ENCODE data around the gene MUC5B.

The MUC5B gene

DNA sequence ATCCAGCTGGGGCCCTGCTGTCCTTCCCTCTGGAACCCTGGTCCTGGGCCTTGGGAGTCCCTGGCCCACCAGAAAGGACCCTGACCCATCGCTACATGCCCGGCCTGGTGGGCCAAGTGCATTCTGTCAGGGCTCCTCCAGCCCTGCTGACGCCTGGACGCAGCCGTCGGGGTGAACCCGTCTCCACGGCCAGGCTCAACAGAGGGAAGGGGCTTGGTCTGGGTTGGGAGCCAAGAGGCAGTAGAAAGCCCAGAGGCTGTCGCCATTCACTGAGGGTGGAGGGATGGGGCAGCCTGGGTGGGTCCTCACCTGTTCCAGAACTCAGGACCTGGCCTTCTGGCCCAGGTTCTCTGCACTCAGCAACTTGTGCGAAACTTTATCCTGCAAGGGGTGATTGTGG is 47.6 kb downstream of the MUC5B start:
- DNase-seq: no peak

DNA sequence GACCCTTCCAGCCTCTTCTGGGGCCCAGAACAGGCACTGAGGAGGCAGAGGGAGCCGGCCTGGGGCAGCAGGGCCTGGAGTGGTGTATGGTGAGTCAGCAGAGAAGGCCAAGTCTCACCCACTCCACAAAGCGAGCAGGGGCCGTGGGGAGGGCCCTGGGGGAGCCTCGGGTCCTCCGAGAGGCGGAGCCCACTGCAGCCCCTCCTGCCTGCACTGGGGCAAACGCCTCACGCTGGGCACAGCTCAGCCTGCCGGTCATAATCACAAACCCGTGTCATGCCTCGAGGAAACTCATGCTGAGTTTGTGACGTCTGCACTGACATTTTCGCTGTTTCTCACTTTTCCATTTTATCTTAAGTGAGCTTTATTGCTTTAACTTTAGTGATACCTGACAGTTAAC is 48.1 kb downstream of the MUC5B start:
- no peak for DNase-seq

GRCh38 chr11:1271406-1271805 is 48.5 kb downstream of the MUC5B start:
- DNase-seq: no peak

DNA sequence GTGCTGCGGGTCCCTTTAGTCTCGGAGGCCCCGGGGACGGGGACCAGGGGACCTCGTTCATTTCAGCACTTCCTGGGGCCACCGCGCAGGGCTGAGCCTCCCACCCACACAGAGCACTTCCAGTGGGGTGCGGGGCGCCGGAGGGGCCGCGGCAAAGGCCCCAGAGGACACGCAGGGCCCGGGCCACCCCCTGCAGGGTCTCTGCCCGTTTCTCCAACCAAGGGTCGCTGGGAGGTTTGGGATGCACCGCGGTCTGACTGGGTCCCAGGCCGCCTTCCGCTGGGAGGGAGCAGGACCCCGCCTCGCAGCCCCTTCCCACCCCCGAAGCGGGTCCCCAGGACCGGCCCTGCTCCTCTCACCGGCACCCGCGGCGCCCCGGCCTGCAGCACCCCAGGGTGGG is 49.1 kb downstream of the MUC5B start:
- no peak for DNase-seq

DNA sequence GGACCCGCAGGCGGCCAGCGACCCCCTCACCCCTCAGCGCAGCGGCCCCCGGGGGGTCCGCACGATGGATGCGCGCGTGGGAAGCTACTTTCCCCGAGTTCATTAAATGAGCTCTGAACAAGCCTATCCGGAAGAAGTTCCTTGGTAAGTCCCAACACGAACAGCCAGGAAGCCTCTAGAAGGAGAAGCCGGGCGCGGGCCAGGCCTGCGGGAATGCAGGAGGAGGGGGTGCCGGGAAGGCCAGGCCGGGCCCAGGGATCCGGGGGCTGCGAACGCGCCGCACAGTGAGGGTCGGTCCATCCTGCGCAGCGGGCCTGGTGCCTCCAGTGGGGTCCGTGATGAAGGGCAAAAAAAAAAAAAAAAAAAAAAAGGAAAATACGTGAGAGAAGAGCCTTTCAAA is 49.7 kb downstream of the MUC5B start:
- no peak for DNase-seq

GRCh38 chr11:1274501-1274900 is 51.6 kb downstream of the MUC5B start:
- DNase-seq: no peak

DNA sequence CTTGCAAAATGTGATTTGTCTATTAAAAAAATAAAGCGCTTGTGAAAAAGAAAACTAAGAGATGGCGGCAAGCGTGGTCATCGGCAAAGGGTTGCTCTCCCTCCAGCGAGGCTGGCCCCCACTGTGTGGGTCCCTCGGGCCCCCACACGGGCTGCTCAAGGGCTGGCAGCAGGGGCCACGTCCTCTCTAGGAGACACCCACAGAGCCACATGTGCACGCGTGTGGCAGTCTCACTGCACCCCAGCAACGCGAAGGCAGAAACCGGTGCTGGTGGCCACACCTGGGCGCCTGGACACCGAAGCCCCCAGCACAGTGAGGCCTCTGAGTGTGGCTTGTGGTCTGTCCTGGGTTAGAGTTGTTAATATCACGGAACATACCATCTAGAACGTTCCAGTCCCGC is 52.2 kb downstream of the MUC5B start:
- no peak for DNase-seq

DNA sequence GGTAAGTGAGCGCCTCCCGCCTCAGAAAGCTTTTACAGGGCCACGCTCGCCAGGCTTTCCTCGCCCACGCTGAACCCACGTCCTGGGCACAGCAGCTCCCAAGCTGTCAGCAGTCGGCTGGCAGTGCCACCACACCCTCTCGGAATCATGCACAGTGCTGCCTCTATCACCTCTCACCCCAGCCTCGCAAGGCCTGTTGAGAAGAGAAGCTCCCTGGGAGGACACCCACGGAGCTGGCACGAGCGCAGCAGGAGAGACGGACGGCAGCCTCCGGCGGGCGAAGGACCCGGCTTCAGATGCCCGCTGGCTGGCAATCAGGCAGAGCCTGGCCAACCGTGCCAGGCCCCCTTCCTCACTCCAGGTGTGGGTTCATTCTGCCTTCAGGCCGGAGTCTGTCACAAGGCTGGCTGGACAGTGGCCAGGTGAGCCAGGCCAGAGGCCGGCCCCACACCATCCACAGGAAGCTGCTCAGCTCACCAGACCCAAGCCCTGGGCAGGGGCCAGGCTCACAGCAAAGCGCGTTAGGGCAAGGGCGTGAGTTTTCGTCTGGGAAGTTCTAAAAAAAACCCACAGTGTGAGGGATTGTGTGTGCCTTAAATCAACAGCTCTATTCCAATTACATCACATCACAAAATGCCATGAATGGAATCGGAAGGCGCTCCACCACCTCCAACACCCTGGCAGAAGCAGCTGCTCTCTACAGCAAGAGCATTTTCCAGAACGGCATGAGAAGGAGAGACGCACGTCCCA is 53.4 kb downstream of the MUC5B start:
- DNase-seq: no peak

- no peak for DNase-seq
Observed at GRCh38 chr11:1276866-1277615, 54.2 kb downstream of the MUC5B start.

DNA sequence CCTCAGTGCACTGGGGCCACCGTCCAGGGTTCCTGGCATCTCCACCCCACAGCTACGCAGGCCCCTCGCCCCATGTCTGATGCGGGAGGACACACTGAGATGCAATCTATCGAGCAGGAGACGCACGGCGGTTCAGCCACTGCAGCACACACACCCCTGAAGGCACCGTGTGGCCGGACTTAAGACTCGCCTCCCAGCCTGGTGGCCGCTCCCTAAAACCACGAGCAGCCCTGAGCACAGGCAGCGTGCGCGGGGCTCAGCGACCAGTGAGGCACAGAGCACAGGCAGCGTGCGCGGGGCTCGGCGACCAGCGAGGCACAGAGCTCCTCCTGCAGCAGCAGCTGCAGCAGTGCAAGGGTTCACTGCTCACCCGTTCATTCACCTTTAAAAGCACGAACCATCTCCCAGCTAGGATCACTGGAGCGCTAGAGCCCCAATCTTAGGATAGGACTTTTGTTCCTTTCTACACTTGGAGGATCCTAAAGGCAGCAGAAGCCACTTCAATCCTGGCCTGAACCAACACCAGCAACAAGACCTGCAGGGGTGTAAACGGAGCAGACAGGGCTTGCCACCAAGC is 55.2 kb downstream of the MUC5B start:
- DNase-seq: no peak

GRCh38 chr11:1278766-1279673 is 56.2 kb downstream of the MUC5B start:
- no peak for DNase-seq

- DNase-seq: no peak
Observed at GRCh38 chr11:1279674-1280055, 56.8 kb downstream of the MUC5B start.

DNA sequence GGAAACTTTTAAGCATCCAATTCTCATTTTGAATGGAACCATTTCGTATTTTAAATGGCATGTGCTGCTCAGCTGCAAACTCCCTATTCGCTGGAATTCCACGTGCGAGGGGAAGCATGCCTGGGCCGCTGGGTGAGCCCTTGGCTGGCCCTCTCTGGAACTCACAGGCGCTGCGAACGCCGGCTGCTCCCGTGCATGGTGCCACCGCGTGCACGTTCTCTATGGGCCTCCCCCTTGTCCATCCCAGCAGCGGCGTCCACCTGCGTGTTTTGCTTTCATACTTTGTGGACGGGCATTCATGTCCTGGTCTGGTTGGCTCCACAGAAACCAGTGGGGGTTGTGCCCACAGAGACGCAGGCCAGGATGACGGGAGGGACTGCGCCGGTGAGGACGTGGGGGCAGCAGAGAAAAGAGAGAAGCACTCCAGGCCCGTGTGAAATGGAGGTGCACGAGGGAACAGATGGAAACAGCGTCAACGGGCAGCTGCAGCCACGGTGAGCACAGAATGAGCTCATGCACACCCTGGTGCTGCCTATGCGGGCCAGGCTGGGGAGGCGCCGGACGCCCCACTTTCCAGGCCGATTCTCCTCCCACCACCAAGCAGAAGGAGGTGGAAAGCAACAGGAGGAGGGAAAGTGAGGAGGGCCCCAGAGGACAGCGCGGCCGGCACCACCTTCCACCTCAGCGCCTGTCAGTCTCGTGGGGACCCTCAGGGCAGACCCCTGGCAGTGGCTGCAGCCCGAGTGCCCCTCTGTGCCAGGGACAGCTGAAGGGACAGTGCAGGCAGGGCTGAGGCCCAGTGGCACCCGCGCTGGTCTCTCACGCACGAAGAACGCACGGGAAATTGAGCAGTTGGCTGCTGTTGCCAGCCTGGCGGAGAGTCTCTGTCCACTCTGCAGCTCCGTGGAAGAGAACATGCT is 57.5 kb downstream of the MUC5B start:
- no peak for DNase-seq

GRCh38 chr11:1281326-1281973 is 58.6 kb downstream of the MUC5B start:
- no peak for DNase-seq

- DNase-seq: no peak
Observed at GRCh38 chr11:1281974-1282365, 59.1 kb downstream of the MUC5B start.

- DNase-seq: no peak
Observed at GRCh38 chr11:1283091-1283511, 60.2 kb downstream of the MUC5B start.

- DNase-seq: no peak
Observed at GRCh38 chr11:1283906-1284305, 61.0 kb downstream of the MUC5B start.

DNA sequence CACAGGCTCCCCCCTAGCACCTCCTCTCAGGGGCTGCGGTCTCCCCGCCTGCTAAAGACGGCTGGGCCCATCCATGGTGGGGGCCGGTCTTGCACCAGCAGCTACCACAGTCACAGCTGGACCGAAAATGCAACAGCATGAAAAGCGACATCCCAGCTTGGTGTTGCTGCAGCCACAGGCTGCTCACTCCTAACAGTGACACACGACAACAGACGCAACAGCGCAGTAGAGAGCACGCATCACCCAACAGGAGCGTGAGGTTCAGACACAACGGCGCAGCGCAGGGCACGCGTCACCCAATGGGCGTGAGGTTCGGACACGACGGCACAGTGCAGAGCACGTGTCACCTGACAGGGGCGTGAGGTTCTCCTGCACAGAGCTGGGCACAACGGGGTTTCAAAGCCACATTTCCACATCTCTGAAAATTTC is 62.5 kb downstream of the MUC5B start:
- no peak for DNase-seq

DNA sequence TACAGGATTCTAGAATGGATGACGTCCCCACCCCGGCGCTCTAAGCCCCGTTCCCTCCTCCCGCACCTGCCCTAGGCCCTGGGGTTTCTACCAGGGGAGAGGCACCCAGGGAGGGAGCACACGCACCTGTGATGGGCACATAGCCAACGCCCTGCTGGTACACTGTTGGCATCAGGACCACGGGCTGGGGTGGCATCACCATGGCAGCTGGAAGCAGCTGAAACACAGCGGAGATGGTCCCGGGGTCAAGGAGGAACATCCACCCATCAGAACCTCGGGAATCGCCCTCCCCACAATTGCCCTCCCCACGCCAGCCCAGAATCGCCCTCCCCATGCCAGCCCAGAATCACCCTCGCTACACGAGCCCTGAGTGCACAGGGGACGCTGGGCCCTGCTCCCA is 63.0 kb downstream of the MUC5B start:
- DNase-seq: no peak

- no peak for DNase-seq
Observed at GRCh38 chr11:1287928-1288327, 65.1 kb downstream of the MUC5B start.

- no peak for DNase-seq
Observed at GRCh38 chr11:1288426-1289151, 65.7 kb downstream of the MUC5B start.

Measured in DMS79 treated with DMSO at 0.1 percent for 48 hours (cell line).